Keratinocyte (primary cell): Measurements from ENCODE around the gene NAALADL1. TPM values are rescaled to one million over a fixed set of nuclear protein-coding genes. Genes with fewer than 3 reads are reported as not detected.

ENCODE experiments used
- DNase-seq: peaks from one replicate; pipeline ENCODE4 v3.0.0-alpha.2; 2011; ENCODE audit warnings: low read depth, missing footprints, low spot score
- FAIRE-seq: peaks from 2 replicates; lab custom pipeline; 2011; peaks lifted over from hg19 to GRCh38; lab: Jason Lieb, UNC
- H2AFZ ChIP-seq: 2 replicates; pipeline ENCODE4 v1.6.0; 2012; ENCODE audit warnings: low read length, control low read depth, inconsistent platforms; ENCODE audit not compliant: control insufficient read depth
- H3K27ac ChIP-seq: 2 replicates; pipeline ENCODE4 v1.5.1; 2011; ENCODE audit warnings: low read length; ENCODE audit not compliant: control insufficient read depth, insufficient read depth
- H3K27me3 ChIP-seq: 3 replicates; pipeline ENCODE4 v1.6.0; 2011; ENCODE audit warnings: low read length; ENCODE audit not compliant: control insufficient read depth, insufficient read depth; ENCODE audit errors: extremely low read depth
- H3K36me3 ChIP-seq, 2 experiments: 2 replicates in 1 of 2; 3 replicates in 1 of 2; pipeline ENCODE4 v1.5.1; 2011; ENCODE audit warnings: low read length in 2 of 2, mild to moderate bottlenecking in 1 of 2; ENCODE audit not compliant: control insufficient read depth in 2 of 2, insufficient read depth in 2 of 2; ENCODE audit errors: extremely low read depth in 1 of 2
- H3K4me1 ChIP-seq: 3 replicates; pipeline ENCODE4 v1.5.1; 2011; ENCODE audit warnings: low read length; ENCODE audit not compliant: control insufficient read depth, insufficient read depth; ENCODE audit errors: extremely low read depth
- H3K4me2 ChIP-seq: 3 replicates; pipeline ENCODE4 v1.6.0; 2011; ENCODE audit warnings: low read depth, low read length; ENCODE audit not compliant: control insufficient read depth, insufficient read depth; ENCODE audit errors: extremely low read depth
- H3K4me3 ChIP-seq, 3 experiments: fragments of 200-600 bp in 1 of 3; sonication (generic) in 1 of 3; 2 replicates in 2 of 3; 3 replicates in 1 of 3; pipeline ENCODE4 v1.5.1; 2011 to 2016; ENCODE audit warnings: low read length in 3 of 3, mild to moderate bottlenecking in 3 of 3, control low read depth in 2 of 3, inconsistent platforms in 1 of 3, low read depth in 1 of 3, mixed read lengths in 1 of 3, mixed run types in 1 of 3, moderate library complexity in 1 of 3; ENCODE audit not compliant: control insufficient read depth in 2 of 3, insufficient read depth in 2 of 3; ENCODE audit errors: extremely low read depth in 1 of 3
- H3K79me2 ChIP-seq: 2 replicates; pipeline ENCODE4 v1.6.0; 2012; ENCODE audit warnings: low read length; ENCODE audit not compliant: control insufficient read depth, insufficient read depth
- H3K9ac ChIP-seq: 3 replicates; pipeline ENCODE4 v1.6.0; 2011; ENCODE audit warnings: low read length; ENCODE audit not compliant: control insufficient read depth, insufficient read depth; ENCODE audit errors: extremely low read depth
- H3K9me1 ChIP-seq: 3 replicates; pipeline ENCODE4 v1.6.0; 2011; ENCODE audit warnings: low read length; ENCODE audit not compliant: control insufficient read depth, insufficient read depth; ENCODE audit errors: extremely low read depth
- H3K9me3 ChIP-seq: 2 replicates; pipeline ENCODE4 v1.5.1; 2012; ENCODE audit warnings: low read depth, low read length; ENCODE audit not compliant: control insufficient read depth
- H4K20me1 ChIP-seq: 3 replicates; pipeline ENCODE4 v1.6.0; 2011; ENCODE audit warnings: low read length; ENCODE audit not compliant: control insufficient read depth, insufficient read depth; ENCODE audit errors: extremely low read depth
- EZH2 ChIP-seq: IDR thresholded peaks from one replicate; pipeline ENCODE4 v1.6.1; 2012; ENCODE audit warnings: inconsistent platforms, mild to moderate bottlenecking, low read length, moderate library complexity
- dilution Hi-C: fragments of 300-500 bp; cut with MboI; formaldehyde crosslinking; loops from one replicate; pipeline ENCODE4 v1.7.0; 2020; ENCODE audit warnings: low sequenced_read_pairs; ENCODE audit not compliant: extremely low pct_ligation_motif_present
- polyA plus RNA-seq, 5 experiments: library from polyadenylated mRNA; depleted of rRNA in 3 of 5; stranded (reverse) in 3 of 5; stranded (forward) in 1 of 5; unstranded in 1 of 5; fragments of >200 nt; gene quantifications; 1 replicate in 1 of 5; 2 replicates in 3 of 5; 3 replicates in 1 of 5; pipeline versions ENCODE4 v1.2.1 to v1.2.3, GENCODE V29; 2011 to 2012; ENCODE audit warnings: missing spikeins in 2 of 5, low read depth in 1 of 5, low replicate concordance in 1 of 5
- TF ChIP-seq, protein P1 (sequence below), 3 experiments: IDR thresholded peaks in 1 of 3; conservative IDR thresholded peaks in 1 of 3; optimal IDR thresholded peaks in 1 of 3; 2 replicates in 2 of 3; 3 replicates in 1 of 3; pipeline versions ENCODE3 to v1.5.1; 2011; ENCODE audit warnings: low read length in 3 of 3, mild to moderate bottlenecking in 3 of 3, moderate library complexity in 2 of 3, control low read depth in 1 of 3, inconsistent platforms in 1 of 3; ENCODE audit not compliant: insufficient read depth in 2 of 3; ENCODE audit errors: extremely low read depth in 1 of 3

The NAALADL1 gene
- polyA plus RNA-seq, 1 donor (not counting 4 experiments of a cell fraction or from before 2014, with no cell fraction given) = 2.3 TPM

DNA sequence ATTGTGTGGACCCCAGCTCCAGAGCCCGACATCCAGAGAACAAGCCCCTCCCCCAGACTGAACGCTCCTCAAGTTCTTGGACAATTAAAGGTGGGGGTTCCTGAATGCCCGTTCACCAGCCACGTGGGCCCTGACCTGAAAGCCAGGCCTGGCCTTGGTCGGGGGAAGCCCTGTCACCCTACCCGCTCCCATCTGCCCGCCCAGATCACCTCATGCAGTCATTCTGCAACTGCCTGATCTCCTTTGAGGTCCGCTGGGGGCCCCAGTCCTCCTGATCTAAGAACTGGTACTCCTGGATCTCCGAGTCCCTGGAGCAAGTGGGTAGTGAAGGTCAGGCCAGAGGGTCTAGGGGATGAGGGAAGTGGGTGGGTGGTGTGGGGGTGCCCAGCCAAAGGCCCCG, 9.1 kb upstream of the NAALADL1 start:
- Histone ChIP-seq H3K27ac (no peak overlapping the region), H3K9me3 (no peaks in the 10 kb centered on the region), H3K36me3 (no peaks in the 10 kb centered on the region), H3K4me2 (no peak overlapping the region), H3K4me1 (no peaks in the 10 kb centered on the region), H3K79me2 (no peaks in the 10 kb centered on the region), H4K20me1 (no peaks in the 10 kb centered on the region), H3K4me3 (no peak overlapping the region), H2AFZ (no peak overlapping the region), H3K27me3 (no peaks in the 10 kb centered on the region), H3K9ac (no peak overlapping the region), H3K9me1 (no peaks in the 10 kb centered on the region)
- TF ChIP-seq EZH2 = no peak
- TF ChIP-seq, protein P1, sequence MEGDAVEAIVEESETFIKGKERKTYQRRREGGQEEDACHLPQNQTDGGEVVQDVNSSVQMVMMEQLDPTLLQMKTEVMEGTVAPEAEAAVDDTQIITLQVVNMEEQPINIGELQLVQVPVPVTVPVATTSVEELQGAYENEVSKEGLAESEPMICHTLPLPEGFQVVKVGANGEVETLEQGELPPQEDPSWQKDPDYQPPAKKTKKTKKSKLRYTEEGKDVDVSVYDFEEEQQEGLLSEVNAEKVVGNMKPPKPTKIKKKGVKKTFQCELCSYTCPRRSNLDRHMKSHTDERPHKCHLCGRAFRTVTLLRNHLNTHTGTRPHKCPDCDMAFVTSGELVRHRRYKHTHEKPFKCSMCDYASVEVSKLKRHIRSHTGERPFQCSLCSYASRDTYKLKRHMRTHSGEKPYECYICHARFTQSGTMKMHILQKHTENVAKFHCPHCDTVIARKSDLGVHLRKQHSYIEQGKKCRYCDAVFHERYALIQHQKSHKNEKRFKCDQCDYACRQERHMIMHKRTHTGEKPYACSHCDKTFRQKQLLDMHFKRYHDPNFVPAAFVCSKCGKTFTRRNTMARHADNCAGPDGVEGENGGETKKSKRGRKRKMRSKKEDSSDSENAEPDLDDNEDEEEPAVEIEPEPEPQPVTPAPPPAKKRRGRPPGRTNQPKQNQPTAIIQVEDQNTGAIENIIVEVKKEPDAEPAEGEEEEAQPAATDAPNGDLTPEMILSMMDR (optimal IDR thresholded peaks at IDR 0.05 in 1 of 3, IDR thresholded peaks at IDR 0.05 in 1 of 3, conservative IDR thresholded peaks at IDR 0.05 in 1 of 3; ENCODE audit: extremely low read depth in 1 of 3, insufficient read depth in 2 of 3, low read length in 3 of 3) = no peak
- FAIRE-seq = no peak
- dilution Hi-C loops = no loop called here
- DNase-seq = no peak

DNA sequence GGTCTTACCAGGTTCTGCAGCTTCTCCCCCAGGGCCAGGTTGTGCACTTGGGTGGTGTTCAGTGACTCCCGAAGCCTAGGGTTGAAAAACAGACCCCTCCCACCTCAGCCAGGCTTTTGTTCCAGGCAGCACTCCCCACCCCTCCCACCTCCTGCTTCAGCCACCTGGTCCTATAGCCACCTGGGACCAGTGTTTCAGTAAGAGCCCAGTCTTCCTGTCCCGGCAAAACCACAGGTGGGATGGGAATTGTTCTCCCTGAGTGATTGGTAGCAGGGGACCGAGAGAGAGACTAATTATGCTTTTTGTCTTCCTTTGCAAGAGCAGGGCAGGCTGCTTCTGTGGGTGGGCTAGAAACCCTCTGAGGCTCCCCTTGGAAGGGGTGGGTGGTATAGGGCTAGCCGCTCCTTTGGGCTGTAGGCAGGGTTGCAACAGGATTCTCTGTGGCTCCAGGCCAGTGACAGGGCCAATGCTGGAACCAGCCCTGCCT, 8.5 kb upstream of the NAALADL1 start:
- Histone ChIP-seq H3K27me3 (no peaks in the 10 kb centered on the region), H3K4me1 (no peaks in the 10 kb centered on the region), H2AFZ (no peak overlapping the region), H3K9ac (no peak overlapping the region), H4K20me1 (no peaks in the 10 kb centered on the region), H3K79me2 (no peaks in the 10 kb centered on the region), H3K9me3 (no peaks in the 10 kb centered on the region), H3K9me1 (no peaks in the 10 kb centered on the region), H3K4me3 (no peak overlapping the region), H3K36me3 (no peaks in the 10 kb centered on the region), H3K27ac (no peak overlapping the region), H3K4me2 (no peak overlapping the region)
- dilution Hi-C loops = no loop called here
- DNase-seq (no peak), FAIRE-seq (no peak)
- TF ChIP-seq, protein P1 (optimal IDR thresholded peaks at IDR 0.05 in 1 of 3, IDR thresholded peaks at IDR 0.05 in 1 of 3, conservative IDR thresholded peaks at IDR 0.05 in 1 of 3; ENCODE audit: extremely low read depth in 1 of 3, insufficient read depth in 2 of 3, low read length in 3 of 3) = no peak
- TF ChIP-seq EZH2 = no peak
